ENCODE results near the gene SCN1B. TPM values are rescaled to one million over a fixed set of nuclear protein-coding genes. Genes with fewer than 3 reads are reported as not detected.

The SCN1B gene
- total RNA-seq, 1 donor from 2014 or later, result 5.8 TPM

DNA sequence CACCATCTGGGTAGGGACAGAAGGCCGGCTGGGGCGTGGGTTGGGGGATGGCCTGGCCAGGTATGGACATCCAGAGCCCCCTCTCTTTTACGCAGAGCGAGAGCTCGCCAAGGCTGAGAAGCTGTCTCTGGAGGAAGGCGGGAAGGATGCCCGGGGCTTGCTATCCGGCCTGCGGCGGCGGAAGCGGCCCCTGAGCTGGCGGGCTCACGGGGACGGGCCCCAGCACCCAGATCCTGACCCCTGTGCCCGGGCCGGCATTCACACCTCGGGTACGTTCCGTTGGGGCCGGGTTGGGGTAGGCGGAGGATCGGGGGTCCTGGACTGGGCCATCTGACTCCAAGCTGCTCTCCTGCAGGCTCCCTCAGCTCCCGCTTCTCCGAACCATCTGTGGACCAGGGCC is 8.7 kb upstream of the SCN1B start:
- no peak for DNase-seq (ENCODE audit: low spot score)
- TF ChIP-seq, protein P1, sequence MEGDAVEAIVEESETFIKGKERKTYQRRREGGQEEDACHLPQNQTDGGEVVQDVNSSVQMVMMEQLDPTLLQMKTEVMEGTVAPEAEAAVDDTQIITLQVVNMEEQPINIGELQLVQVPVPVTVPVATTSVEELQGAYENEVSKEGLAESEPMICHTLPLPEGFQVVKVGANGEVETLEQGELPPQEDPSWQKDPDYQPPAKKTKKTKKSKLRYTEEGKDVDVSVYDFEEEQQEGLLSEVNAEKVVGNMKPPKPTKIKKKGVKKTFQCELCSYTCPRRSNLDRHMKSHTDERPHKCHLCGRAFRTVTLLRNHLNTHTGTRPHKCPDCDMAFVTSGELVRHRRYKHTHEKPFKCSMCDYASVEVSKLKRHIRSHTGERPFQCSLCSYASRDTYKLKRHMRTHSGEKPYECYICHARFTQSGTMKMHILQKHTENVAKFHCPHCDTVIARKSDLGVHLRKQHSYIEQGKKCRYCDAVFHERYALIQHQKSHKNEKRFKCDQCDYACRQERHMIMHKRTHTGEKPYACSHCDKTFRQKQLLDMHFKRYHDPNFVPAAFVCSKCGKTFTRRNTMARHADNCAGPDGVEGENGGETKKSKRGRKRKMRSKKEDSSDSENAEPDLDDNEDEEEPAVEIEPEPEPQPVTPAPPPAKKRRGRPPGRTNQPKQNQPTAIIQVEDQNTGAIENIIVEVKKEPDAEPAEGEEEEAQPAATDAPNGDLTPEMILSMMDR (IDR thresholded peaks at IDR 0.05), result no peak
- Mint-ChIP-seq H3K9me3 (ENCODE audit: low read depth) (no peaks in the 10 kb centered on the region), H3K4me1 (ENCODE audit: low read depth) (no peaks in the 10 kb centered on the region), H3K4me3 (ENCODE audit: unreplicated experiment) (no peak overlapping the region), H3K36me3 (ENCODE audit: low read depth) (peaks cover 40% of the 10 kb centered on the region), H3K27ac (ENCODE audit: unreplicated experiment) (no peak overlapping the region), H3K27me3 (ENCODE audit: low read depth) (no peaks in the 10 kb centered on the region)

DNA sequence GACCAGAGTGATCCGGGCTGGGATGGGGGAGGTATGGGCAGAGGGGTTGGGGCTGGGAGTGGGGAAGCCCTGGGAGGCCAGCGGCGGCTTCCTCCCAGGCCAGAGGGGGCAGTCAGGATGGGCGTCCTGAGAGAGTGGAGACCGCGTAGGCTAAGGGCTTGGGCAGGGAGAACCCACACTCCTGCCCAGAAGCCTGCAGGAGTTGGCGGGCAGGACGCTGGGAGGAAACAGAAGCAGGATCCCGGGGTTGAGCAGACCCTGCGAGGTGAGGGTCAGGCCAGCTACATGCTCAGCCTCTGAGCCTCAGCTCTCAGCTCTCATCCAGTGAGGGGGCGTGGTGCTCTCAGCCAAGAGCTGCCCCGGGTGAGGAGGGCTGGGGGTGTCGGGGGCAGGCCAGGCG is 7.8 kb upstream of the SCN1B start:
- H3K4me1 Mint-ChIP-seq (ENCODE audit: low read depth), result no peaks in the 10 kb centered on the region
- no peak overlapping the region for H3K4me3 Mint-ChIP-seq (ENCODE audit: unreplicated experiment)
- H3K36me3 Mint-ChIP-seq (ENCODE audit: low read depth), result peaks cover 41% of the 10 kb centered on the region
- H3K27ac Mint-ChIP-seq (ENCODE audit: unreplicated experiment), result no peak overlapping the region
- no peaks in the 10 kb centered on the region for H3K27me3 Mint-ChIP-seq (ENCODE audit: low read depth)
- no peaks in the 10 kb centered on the region for H3K9me3 Mint-ChIP-seq (ENCODE audit: low read depth)
- no peak for DNase-seq (ENCODE audit: low spot score)
- TF ChIP-seq, protein P1 (IDR thresholded peaks at IDR 0.05), result no peak

DNA sequence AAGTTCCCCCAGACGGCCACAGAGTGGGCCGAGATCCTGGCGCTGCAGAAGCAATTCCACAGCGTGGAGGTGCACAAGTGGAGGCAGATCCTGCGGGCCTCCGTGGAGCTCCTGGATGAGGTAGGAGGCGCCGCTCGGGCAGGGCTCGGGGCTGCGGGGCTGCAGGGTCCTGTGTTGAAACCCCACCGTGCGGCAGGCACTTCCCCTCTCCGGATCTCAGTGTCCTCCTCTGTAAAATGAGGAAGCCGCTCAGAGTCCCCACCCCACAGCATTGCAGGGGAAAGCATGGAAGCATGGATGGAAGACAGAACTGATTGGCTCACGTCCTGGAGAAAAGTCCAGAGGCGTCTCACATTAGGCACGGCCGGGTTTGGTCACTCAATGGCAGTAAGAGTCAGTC is 6.8 kb upstream of the SCN1B start:
- Mint-ChIP-seq H3K36me3 (ENCODE audit: low read depth) (peaks cover 34% of the 10 kb centered on the region), H3K4me3 (ENCODE audit: unreplicated experiment) (no peak overlapping the region), H3K9me3 (ENCODE audit: low read depth) (no peaks in the 10 kb centered on the region), H3K27me3 (ENCODE audit: low read depth) (no peaks in the 10 kb centered on the region), H3K4me1 (ENCODE audit: low read depth) (no peaks in the 10 kb centered on the region), H3K27ac (ENCODE audit: unreplicated experiment) (no peak overlapping the region)
- no peak for DNase-seq (ENCODE audit: low spot score)
- TF ChIP-seq, protein P1 (IDR thresholded peaks at IDR 0.05), result no peak

DNA sequence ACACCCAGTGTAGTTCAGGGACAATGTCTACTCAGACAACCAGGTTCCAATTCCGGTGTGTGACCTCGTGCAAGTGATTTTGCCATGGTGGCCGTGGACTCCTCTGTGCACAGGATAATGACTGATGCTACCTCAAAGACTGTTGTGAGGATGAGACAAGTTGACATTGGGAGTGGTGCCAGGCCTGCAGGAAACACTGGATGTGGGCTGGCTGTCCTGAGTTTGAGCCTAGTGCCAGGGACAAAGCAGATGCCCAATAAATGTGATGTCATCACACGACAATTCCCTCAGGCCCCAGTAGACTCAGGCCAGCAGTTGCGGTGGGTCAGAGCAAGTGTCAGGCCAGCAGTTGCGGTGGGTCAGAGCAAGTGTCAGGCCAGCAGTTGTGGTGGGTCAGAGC is 6.2 kb upstream of the SCN1B start:
- peaks cover 31% of the 10 kb centered on the region for H3K36me3 Mint-ChIP-seq (ENCODE audit: low read depth)

DNA sequence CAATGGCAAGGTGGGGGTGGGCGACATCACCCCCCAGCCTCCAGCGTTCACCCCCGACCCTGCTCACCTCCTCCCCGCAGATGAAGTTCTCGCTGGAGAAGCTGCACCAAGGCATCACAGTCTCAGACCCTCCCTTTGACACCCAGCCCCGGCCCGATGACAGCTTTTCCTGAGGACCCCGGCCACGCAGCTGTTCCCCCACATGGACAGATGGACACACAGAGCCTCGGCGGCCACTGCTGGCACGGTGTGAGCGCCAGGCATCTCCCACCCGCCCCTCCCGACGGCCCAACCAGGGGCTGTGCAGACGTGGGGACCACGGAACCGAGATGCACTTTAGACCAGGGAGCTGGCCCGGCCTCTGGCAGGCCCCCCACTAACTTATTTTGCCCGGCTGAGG is 4.3 kb upstream of the SCN1B start:
- DNase-seq (ENCODE audit: low spot score), result no peak
- no peak overlapping the region for H3K27ac Mint-ChIP-seq (ENCODE audit: unreplicated experiment)
- H3K9me3 Mint-ChIP-seq (ENCODE audit: low read depth), result no peaks in the 10 kb centered on the region

More for the DNA sequence above, 6.2 kb upstream of the SCN1B start:
- Mint-ChIP-seq H3K4me3 (ENCODE audit: unreplicated experiment) (no peak overlapping the region), H3K4me1 (ENCODE audit: low read depth) (no peaks in the 10 kb centered on the region), H3K9me3 (ENCODE audit: low read depth) (no peaks in the 10 kb centered on the region), H3K27ac (ENCODE audit: unreplicated experiment) (no peak overlapping the region), H3K27me3 (ENCODE audit: low read depth) (no peaks in the 10 kb centered on the region)
- no peak for DNase-seq (ENCODE audit: low spot score)
- TF ChIP-seq, protein P1 (IDR thresholded peaks at IDR 0.05), result no peak

More for the DNA sequence above, 4.3 kb upstream of the SCN1B start:
- Mint-ChIP-seq H3K36me3 (ENCODE audit: low read depth) (peaks cover 20% of the 10 kb centered on the region), H3K4me3 (ENCODE audit: unreplicated experiment) (no peak overlapping the region), H3K4me1 (ENCODE audit: low read depth) (no peaks in the 10 kb centered on the region), H3K27me3 (ENCODE audit: low read depth) (no peaks in the 10 kb centered on the region)
- TF ChIP-seq, protein P1 (IDR thresholded peaks at IDR 0.05), result no peak

Measured in chondrocyte (in vitro differentiated cells).